ENCODE results near the gene EML6. TPM values are rescaled to one million over a fixed set of nuclear protein-coding genes. Genes with fewer than 3 reads are reported as not detected.

Gene EML6
- total and polyA plus RNA-seq, 2 of the 13 experiments (the other 11 are each of a cell fraction or from before 2014, with no cell fraction given), result 17.2 to 32.4 TPM

DNA sequence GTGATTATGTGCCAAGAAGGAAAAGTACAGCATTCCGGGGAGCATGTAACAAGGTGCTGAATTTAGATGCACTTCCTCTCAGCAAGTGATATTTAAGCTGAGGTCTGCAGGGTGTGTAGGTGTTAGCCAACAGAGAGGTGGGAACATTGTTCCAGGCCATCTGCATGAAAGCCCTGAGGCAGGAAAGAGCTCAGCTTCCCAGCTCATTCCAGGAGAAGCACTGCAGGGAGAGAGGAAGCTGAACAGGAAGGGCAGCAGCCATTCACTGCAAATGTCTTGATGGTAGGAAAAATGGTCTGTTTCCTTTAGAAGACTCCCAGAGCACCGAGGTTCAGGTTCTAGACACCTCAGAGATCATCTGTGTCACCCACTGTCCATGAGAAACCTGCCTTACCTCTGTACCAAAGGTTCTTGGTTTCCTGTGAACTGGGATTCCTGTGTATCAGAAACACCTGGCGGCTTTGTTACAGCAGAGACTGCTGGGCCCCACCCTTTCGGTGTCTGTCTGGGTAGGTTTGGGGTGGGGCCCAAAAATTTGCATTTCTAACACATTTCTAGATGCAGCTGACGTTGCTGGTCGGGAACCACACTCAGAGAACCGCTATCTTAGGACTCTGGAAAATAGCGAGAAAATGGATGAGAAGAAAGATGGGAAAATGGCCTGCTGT is 242.8 kb downstream of the EML6 start:
- intact Hi-C loops (cut with micrococcal nuclease; ENCODE audit: unreplicated experiment), result no loop called here
- TF ChIP-seq ZIK1 (CRISPR knock-in tag; IDR thresholded peaks at IDR 0.05; ENCODE audit: borderline replicate concordance, low read depth), result no peak
- TF ChIP-seq ZMYM4 (CRISPR knock-in tag; IDR thresholded peaks at IDR 0.05), result no peak
- TF ChIP-seq, protein P1, sequence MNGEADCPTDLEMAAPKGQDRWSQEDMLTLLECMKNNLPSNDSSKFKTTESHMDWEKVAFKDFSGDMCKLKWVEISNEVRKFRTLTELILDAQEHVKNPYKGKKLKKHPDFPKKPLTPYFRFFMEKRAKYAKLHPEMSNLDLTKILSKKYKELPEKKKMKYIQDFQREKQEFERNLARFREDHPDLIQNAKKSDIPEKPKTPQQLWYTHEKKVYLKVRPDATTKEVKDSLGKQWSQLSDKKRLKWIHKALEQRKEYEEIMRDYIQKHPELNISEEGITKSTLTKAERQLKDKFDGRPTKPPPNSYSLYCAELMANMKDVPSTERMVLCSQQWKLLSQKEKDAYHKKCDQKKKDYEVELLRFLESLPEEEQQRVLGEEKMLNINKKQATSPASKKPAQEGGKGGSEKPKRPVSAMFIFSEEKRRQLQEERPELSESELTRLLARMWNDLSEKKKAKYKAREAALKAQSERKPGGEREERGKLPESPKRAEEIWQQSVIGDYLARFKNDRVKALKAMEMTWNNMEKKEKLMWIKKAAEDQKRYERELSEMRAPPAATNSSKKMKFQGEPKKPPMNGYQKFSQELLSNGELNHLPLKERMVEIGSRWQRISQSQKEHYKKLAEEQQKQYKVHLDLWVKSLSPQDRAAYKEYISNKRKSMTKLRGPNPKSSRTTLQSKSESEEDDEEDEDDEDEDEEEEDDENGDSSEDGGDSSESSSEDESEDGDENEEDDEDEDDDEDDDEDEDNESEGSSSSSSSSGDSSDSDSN (CRISPR knock-in tag; IDR thresholded peaks at IDR 0.05), result no peak
- TF ChIP-seq, protein P2, sequence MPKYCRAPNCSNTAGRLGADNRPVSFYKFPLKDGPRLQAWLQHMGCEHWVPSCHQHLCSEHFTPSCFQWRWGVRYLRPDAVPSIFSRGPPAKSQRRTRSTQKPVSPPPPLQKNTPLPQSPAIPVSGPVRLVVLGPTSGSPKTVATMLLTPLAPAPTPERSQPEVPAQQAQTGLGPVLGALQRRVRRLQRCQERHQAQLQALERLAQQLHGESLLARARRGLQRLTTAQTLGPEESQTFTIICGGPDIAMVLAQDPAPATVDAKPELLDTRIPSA (CRISPR knock-in tag; IDR thresholded peaks at IDR 0.05; ENCODE audit: borderline replicate concordance), result no peak
- TF ChIP-seq BRCA1 (CRISPR knock-in tag; IDR thresholded peaks at IDR 0.05), result no peak
- TF ChIP-seq, protein P3, sequence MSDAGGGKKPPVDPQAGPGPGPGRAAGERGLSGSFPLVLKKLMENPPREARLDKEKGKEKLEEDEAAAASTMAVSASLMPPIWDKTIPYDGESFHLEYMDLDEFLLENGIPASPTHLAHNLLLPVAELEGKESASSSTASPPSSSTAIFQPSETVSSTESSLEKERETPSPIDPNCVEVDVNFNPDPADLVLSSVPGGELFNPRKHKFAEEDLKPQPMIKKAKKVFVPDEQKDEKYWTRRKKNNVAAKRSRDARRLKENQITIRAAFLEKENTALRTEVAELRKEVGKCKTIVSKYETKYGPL (CRISPR knock-in tag; IDR thresholded peaks at IDR 0.05), result no peak
- TF ChIP-seq, protein P4, sequence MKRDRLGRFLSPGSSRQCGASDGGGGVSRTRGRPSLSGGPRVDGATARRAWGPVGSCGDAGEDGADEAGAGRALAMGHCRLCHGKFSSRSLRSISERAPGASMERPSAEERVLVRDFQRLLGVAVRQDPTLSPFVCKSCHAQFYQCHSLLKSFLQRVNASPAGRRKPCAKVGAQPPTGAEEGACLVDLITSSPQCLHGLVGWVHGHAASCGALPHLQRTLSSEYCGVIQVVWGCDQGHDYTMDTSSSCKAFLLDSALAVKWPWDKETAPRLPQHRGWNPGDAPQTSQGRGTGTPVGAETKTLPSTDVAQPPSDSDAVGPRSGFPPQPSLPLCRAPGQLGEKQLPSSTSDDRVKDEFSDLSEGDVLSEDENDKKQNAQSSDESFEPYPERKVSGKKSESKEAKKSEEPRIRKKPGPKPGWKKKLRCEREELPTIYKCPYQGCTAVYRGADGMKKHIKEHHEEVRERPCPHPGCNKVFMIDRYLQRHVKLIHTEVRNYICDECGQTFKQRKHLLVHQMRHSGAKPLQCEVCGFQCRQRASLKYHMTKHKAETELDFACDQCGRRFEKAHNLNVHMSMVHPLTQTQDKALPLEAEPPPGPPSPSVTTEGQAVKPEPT (CRISPR knock-in tag; IDR thresholded peaks at IDR 0.05; ENCODE audit: low read depth), result no peak
- no peak for TF ChIP-seq CENPX (CRISPR knock-in tag; IDR thresholded peaks at IDR 0.05)
- TF ChIP-seq, protein P5, sequence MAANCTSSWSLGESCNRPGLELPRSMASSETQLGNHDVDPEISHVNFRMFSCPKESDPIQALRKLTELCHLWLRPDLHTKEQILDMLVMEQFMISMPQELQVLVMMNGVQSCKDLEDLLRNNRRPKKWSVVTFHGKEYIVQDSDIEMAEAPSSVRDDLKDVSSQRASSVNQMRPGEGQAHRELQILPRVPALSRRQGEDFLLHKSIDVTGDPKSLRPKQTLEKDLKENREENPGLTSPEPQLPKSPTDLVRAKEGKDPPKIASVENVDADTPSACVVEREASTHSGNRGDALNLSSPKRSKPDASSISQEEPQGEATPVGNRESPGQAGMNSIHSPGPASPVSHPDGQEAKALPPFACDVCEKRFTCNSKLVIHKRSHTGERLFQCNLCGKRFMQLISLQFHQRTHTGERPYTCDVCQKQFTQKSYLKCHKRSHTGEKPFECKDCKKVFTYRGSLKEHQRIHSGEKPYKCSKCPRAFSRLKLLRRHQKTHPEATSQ (CRISPR knock-in tag; IDR thresholded peaks at IDR 0.05; ENCODE audit: borderline replicate concordance), result no peak
- no peak for TF ChIP-seq REPIN1 (CRISPR knock-in tag; IDR thresholded peaks at IDR 0.05; ENCODE audit: borderline replicate concordance, low read depth)
- TF ChIP-seq YEATS4 (CRISPR knock-in tag; IDR thresholded peaks at IDR 0.05; ENCODE audit: borderline replicate concordance), result no peak

More for the DNA sequence above, 242.8 kb downstream of the EML6 start:
- Histone ChIP-seq H3K9ac (ENCODE audit: insufficient read depth, low read depth, low read length) (no peak overlapping the region), H3K27me3 (ENCODE audit: control insufficient read depth in 1 of 2, insufficient read depth in 2 of 2, low read length in 2 of 2) (no peaks in the 10 kb centered on the region), H3K79me2 (ENCODE audit: insufficient read depth, low read length) (no peaks in the 10 kb centered on the region), H3K4me2 (ENCODE audit: low read depth, low read length) (no peak overlapping the region), H3K36me3 (replicated peaks in 1 of 2; ENCODE audit: control insufficient read depth in 1 of 2, insufficient read depth in 2 of 2, low read length in 2 of 2) (peaks cover 3 to 22% of the 10 kb centered on the region in 2 experiments; a peak in 3 of 5 replicates), H3K4me3 (replicated peaks in 1 of 3; ENCODE audit: insufficient read depth in 1 of 3, low read depth in 2 of 3, low read length in 3 of 3) (no peak overlapping the region), H4K20me1 (ENCODE audit: insufficient read depth, low read length) (no peaks in the 10 kb centered on the region), H2AFZ (ENCODE audit: low read length) (no peak overlapping the region), H3K4me1 (ENCODE audit: insufficient read depth, low read length) (0 out of 2 replicates have a peak, but pooled peaks cover 5% of the 10 kb centered on the region), H3K9me3 (ENCODE audit: low read length) (no peaks in the 10 kb centered on the region), H3K27ac (ENCODE audit: extremely low read length, insufficient read depth, low read length) (no peak overlapping the region)
- WGBS (ENCODE audit: low lambda C conversion rate), result 96% methylated on average over 8 of the region's 8 CpGs
- ATAC-seq (no peak; the same call in 1 of the 3 replicates), DNase-seq (ENCODE audit: low spot score) (no peak), FAIRE-seq (no peak)
- ChIA-PET POLR2A (no interaction called here), CTCF (ENCODE audit: low intra/inter-chr PET ratio, low total read pairs) (no interaction called here)
- no TSS peak for BruUV-seq (replicated peaks)
- in situ Hi-C loops (cut with HindIII; ENCODE audit: extremely low pct_ligation_motif_present, low pct_unique_long_range_greater_than_20kb), result no loop called here
